GM19240 (cell line): ENCODE data around the gene GKN2.

Experiments used
- DNase-seq: peaks from one replicate; pipeline ENCODE4 v3.0.0; 2011; ENCODE audit warnings: low spot score; ENCODE audit not compliant: insufficient read length

GKN2 gene, protein sequence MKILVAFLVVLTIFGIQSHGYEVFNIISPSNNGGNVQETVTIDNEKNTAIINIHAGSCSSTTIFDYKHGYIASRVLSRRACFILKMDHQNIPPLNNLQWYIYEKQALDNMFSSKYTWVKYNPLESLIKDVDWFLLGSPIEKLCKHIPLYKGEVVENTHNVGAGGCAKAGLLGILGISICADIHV

DNA sequence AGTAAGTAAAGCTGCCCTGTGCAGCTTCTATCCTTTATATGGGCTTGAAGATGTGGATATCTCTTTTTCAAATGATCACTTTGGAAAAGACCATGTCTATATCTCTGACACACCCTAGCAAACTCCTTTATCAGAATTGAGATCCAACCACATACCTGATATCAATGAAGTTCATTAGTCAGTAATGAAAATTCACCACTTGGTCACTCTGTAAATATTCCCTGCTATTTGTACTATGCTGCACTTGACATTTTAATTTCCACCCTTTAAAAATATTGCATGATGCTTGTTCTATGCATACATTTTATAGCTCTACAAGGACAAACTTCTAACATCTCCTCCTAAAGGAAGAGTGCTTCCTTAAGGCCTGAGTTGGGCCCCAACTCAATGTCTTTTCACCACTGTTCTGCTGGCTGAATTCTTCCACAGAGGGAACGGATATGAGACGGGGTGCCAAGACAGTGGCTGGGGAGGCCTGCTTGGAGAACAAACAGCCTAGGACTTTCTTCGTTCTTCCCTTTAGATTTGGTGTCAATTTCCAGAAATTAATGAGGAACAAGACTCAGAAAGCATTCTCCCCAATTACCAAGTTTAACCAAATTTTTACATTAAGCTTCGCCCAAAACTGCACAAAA is at the start of gene GKN2:
TSS of gene GKN2 (minus strand) at position 7 of the 635 bp plus-strand sequence. CDS start 32 bp downstream, outside the sequence.
- DNase-seq = no peak

DNA sequence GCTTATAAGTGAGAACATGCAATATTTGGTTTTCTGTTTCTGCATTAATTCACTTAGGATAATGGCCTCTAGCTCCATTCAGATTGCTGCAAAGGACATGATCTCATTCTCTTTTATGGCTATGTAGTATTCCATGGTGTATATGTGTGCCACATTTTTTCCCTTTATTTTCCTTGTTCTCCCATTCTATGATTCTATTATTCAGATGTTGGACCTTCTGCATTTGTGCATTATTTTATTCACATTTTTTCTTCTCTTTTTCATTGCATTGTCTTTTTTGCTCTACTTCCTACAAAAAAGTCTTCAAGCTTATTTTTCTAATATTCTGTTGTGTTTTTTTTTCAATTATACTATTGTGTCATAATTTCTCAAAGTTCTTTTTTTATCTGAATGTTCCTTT is 49.2 kb upstream of the GKN2 start:
- DNase-seq = no peak

DNA sequence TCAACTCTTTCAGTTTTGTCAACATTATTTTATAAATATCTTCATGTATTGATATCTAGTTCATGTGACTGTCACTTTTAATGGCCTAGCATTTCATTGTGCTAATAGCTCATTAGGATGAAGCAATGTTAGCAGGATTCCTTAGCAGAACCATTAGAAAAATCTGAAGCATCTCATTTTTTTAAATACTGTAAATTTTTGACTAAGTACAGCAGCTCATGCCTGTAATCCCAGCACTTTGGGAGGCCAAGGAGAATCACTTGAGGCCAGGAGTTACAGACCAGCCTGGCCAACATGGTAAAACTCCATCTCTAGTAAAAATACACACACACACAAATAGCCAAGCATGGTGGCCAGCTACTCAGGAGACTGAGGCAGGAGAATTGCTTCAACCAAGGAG is 44.7 kb upstream of the GKN2 start:
- no peak for DNase-seq

DNA sequence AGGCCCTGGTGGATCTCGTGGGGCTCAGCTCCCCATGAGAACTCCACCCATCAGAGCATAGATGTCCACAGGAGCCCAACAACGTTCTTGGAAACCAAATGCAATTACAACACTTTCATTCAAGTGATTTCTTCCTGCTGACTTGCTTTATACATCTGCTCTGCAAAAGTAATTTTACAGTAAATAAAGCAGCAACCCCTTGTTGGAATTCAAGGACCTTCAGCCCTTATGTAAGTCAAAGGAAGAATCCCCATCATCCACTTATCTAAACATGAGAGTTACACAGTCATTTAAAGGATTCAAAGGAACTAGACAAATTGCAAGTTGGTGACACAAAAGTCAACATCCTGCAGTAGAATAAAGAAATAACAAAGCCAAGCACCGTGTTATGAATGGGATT is 43.2 kb upstream of the GKN2 start:
- no peak for DNase-seq

DNA sequence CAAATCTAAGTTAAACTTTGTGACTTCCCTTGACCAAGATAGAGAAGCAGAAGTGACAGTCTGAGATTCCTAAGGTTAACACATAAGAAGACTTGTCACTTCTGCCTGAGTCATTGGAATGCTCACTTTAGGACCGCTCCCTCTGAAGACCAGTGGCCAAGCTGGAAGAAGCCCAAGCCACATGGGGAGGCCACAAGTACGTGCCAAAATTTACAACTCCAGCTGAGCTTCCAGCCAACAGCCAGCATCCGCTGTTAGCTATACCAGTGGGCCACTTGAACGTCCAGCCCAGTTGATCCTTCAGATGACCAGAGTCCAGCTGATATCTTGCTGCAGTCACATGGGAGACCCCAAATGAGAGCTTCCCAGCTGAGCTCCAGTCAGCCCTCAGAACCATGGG is 42.2 kb upstream of the GKN2 start:
- no peak for DNase-seq

DNA sequence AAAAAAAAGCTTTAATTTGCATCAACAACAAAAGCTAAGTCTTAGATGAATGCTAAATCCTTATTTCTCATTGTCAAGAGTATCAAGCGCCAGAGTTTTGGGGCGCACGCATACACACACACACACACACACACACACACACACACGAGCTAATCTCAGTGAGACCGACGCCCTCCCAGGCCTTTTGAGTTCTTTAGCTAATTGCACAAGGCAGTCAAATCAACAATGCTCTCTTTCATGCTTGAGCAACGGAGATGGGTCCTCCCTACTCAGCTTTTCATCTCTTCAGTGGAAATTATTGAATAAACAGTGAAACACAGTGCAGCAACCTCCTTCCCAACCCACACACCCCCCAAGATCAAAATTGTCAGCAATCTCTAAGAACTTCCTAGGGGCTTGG is 41.0 kb upstream of the GKN2 start:
- no peak for DNase-seq

DNA sequence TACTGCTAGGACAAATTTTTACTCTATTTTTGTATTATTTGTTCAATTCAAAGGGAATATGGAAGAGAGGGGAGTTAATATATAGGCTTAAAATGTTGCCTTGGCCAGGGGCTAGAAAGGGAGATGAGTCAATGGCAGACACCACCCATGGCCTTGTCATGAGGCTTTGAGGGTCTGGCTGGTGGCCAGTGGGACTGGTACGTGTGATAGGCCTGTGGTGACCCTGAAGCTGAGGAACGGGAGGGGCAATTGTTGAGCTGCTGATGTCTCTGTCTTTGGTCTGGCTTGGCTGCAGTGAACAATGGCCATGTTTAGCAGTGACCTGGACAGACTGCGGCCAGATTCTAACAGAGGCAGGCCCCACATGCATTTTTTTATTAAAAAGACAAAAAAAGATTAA is 40.2 kb upstream of the GKN2 start:
- DNase-seq = no peak

DNA sequence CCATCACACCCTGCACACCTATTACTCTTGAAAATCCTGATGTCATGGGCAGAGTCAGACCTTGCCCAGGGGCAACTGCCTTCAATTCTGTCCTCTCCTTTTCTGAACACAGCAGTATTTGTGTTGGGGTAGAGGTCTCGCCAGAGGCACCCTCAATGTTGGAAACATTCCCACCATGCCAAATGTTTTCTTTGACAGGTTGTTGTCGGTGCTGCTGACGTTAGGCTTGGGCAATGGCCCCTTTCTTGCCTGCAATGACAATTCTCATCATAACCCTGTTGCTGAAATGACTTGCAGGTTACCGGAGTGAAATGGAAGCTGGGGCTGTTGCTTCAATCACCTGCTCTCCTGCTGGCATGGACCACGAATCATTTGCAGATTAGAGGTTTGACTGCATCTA is 39.6 kb upstream of the GKN2 start:
- no peak for DNase-seq

DNA sequence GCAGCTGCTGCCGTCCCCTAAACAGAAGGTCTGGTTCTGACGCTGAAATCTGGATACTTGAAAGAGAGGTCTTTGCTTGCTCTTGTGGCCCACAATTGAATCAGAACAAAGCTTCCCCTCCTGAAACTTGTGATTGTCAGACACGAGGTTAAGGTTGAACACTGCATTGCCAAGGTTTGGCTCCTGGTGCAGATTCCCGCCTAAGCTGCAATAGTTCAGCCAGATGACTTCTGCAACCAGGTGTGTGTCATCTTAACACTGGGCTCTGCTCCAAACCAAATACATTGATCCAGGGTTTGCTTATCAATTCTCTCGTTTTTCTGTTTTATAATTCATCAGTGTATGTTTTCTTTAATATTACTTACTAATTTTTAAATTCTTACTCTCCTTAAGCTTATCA is 36.3 kb upstream of the GKN2 start:
- no peak for DNase-seq

DNA sequence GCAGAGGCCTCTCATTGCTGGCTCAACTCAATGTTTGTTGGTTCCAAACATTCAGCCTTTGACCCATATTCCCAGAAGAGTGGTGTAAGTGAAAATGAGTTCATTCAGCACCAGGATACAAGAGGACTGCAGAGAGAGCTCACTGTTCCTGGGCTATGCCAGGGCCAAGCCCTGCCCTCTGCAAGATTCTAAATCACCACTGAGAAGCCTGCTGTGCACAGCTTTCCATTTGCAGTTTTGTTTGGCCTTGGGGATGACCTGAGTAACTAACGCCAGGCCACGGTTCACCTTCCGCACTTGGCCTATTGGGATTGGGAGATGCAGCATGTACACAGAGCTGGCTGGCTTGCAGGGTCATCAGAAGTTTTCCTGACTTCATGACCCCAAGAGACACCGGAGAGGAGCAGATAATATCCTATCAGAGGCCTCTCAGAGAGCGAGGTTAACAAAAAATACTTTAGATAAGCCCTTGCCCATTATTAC is 34.4 kb upstream of the GKN2 start:
- DNase-seq = no peak

DNA sequence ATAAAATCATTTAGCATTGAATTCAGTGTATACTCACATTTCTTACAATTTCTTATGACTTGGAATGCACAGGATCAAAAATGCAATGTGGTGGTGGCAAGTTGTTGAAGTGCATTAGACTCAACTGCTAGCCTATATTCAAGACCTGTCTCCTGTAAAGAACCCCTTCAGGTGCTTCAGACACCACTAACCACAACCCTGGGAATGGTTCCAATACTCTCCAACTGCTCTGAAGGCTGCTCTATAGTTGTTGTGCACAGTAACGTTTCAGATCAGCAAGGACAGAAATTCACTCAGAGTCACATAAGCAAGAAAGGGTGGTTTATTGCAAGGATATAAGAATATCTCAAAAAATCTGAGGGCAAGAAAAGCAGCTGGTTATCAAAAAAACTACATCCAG is 28.3 kb upstream of the GKN2 start:
- DNase-seq = no peak

DNA sequence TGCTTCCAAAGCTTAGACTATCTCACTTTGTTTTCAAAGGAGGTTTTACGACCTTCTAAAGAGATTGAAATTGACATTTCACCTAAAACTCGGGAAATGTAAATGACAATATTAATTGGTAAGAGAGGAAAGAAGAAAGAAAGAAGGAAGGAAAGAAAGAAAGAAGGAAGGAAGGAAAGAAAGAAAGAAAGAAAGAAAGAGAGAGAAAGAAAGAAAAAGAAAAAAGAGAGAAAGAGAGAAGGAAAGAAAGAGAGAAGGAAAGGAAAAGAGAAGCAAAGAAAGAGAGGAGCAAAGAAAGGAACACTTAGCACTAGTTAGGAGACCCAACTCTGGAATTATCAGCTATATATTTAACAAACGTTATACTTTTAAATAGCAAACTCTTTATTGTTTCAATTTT is 25.4 kb upstream of the GKN2 start:
- DNase-seq = no peak

DNA sequence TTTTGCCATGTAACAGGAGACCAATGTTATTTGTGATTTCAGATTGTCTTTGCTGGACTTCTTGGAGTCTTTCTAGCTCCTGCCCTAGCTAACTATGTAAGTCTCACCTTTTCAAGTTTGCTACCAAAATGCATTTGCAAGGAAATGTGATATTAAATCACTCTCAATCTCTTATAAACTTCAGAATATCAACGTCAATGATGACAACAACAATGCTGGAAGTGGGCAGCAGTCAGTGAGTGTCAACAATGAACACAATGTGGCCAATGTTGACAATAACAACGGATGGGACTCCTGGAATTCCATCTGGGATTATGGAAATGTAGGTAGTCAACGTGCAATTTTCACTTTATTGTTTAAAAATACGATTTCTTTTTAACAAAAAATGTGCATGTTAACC is 24.8 kb upstream of the GKN2 start:
- no peak for DNase-seq

DNA sequence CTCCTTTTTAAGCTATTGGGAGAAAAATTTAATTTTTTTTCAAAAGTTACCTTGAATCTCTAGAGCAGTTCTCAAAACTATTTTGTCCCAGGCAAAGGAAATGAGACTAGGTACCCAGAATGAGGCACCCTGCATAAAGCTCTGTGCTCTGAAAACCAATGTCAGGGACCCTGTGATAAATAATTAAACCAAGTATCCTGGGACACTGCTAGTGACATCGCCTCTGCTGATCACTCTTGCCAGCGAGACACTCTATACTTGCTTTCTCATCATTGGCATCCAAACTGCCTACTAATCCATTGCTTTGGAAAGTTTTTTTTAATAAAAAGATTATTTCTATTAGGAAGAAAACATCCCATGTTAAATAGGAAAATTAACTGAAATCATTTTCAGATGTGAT is 23.2 kb upstream of the GKN2 start:
- no peak for DNase-seq

DNA sequence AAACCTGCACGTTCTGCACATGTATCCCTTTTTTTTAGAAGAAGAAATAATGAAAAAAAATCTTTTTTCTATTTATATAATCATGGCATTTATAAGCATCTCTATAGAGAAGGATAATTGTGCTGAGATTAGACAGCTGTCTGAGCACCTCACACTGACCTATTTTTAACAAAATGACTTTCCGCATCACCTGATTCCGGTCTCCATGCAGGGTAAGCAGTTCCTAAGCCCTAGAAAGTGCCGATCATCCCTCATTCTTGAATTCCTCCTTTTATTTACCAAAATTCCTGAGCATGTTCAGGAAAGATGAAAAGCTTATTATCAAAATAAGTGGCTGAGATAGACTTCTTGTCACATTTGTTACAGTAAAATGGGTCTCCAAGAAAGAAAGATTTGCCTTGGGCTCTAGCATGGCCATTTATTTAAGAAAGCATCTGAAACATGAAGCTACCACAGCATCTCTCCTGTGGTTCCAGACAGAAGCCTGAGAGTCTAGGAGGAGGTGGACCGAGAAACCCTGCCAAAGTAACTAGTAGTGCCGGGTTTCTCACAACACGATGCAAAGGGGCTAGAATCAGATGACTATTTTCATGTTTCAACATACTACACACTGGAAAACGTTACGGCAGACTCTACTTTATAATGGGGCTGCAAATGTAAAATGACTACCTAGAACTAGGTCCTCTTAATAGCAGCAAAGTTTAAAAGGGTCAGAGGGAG is 22.4 kb upstream of the GKN2 start:
- no peak for DNase-seq

DNA sequence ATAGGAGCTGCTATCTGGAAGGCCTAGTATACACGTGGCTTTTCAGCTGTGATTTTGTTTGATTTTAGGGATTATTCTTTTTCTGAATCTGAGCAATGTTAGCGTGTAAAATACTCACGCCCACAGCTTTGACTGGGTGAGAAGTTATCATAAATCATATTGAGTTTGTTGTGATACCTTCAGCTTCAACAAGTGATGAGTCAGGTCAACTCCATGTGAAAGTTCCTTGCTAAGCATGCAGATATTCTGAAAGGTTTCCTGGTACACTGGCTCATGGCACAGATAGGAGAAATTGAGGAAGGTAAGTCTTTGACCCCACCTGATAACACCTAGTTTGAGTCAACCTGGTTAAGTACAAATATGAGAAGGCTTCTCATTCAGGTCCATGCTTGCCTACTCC is 21.6 kb upstream of the GKN2 start, which contains the start of gene GKN1:
TSS of gene GKN1 (plus strand) at position 386 of the 400 bp plus-strand sequence. CDS start 42 bp downstream, outside the sequence.
- DNase-seq = no peak

DNA sequence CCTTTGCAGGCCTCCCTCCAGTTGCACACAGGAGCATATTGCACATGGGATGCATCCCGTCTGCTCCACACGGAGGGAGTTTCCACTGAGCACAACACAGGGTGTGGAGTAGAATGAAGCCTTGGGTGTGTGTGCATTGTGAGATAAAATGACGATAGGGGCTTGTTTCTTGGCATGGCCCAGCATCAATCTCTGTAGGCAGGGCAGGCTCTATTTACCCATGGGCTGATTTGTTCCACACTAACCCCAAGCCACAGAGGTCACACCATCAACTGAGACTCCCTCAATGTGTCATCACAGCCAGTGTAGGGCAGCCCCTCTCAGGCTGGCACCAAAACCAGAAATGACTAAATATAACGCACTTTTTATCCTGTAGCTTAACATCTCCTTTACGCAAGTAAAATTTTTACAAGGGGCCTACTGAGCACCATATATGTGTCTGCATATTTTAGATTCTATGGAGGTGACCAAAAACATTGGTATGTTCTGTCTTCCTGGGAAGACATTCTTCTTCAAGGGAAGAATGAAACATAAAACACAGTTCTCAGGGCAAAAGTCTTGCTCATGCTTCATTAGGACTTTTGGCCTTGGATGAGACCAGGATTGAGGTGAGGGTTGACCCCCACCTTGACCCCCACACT is 19.0 kb upstream of the GKN2 start:
- DNase-seq = no peak

DNA sequence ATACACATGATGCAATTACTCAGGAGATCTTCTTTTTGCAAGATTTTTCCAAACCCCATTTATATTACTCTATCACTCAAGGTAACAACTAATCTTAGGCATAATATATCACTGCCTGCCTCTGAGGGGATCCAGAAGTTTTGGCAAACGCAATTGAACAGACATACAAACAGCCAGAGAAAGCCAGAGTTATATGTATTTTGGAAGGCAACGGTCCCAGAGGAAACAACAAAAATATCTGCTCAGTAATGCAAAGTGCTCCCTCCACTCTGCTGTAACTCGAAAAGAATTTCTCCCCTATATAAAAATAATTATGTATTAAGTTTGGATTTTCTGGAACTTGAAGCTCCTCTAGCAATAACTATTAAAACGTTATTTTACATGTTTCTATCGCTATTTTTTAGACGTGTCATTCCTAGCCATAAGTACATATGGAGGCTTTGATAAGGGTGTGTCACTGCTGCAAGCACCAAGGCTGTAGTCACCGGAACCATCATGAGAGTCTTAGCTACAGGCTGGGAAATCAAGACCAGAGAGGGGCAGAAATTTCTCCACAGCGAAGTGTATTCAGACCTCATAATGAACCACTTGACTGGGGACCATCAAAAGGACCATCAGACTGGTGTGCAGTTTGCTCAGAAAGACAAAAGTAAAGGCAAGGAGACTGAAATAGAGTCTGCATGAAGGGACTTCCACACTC is 18.0 kb upstream of the GKN2 start:
- no peak for DNase-seq

DNA sequence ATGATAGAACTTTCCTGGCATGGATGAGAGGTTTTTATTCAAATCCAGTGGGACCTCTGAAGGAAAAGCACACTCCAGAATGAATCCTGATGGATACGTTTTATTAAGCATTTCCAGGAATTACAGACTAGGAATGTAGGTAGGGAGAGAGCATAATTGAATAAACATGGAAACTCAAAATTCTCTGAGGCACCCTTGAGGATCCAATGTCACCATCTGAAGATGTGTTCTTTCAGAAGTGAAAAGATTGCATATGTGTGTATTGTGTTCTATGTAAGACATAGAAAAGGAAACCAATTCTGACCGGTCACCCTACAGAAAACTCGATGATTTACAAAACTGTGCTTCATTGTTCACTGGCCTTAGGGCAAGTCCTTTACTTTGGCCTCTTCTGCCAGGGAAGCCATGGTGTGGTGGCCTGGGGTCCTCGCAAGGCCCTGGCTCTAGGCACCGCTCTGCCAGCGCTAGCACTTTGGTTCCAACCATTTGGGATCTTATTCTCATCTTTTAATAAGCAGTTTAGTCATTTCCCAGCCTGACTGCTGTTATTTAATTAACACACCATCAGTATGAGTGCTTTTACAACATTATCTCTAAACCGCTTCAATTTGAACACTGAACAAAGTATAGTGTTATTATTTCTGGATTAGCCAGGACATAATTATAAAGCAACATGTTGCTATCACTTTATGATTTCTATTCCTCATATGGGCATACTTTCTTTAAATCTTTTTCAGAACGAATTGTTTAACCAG is 17.2 kb upstream of the GKN2 start:
- no peak for DNase-seq

DNA sequence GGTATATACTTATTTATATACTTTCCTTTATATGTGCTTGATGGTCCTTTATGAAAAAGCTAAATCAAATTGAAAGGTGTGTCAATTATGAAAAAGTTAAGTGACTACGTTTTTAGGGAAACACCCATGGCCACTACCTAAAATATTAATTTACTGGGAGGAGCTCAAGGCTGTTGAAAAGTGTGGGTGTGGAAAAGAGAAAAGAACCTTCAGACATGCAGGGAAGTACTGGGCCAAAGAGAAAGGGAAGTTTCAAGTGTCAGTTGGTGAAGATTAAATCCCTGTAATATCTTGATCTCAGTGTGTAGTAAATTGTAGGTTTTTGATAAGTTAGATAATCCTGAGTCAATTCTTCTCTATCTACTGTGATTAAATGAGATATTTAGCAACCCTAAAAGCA is 15.5 kb upstream of the GKN2 start:
- no peak for DNase-seq

DNA sequence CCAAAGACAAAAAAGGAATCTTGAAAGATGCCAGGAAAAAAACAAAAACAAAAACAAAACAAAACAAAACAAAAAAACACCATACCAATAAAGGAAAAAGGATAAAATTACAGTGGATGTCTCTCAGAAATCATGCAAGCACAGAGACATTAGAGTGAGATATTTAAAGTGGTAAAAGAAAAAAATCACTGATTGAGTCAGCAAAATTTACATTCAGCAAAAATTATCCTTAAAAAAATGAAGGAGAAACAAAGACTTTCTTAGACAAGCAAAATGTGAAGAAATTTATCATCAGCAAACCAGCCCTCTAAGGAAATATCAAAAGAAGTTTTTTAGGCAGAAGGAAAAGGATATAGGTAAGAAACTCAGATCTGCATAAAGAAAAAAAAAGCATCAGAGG is 11.6 kb upstream of the GKN2 start:
- no peak for DNase-seq
